ENCODE data around the gene TM4SF4.

The TM4SF4 gene

GRCh38 chr3:149487598-149488197, 13.2 kb downstream of the TM4SF4 start:
- DNase-seq = peak; percentile 15

- peak; percentile 22 for DNase-seq
Observed at GRCh38 chr3:149489060-149489690, 14.7 kb downstream of the TM4SF4 start.

- DNase-seq = no peak
Observed at GRCh38 chr3:149490260-149490971, 15.9 kb downstream of the TM4SF4 start.

- no peak for DNase-seq
Observed at GRCh38 chr3:149493315-149494021, 19.0 kb downstream of the TM4SF4 start.

- DNase-seq = peak; percentile 73
Observed at GRCh38 chr3:149494022-149494758, 19.7 kb downstream of the TM4SF4 start.

- DNase-seq = no peak
Observed at GRCh38 chr3:149494759-149495580, 20.5 kb downstream of the TM4SF4 start.

- no peak for DNase-seq
Observed at GRCh38 chr3:149495581-149496125, 21.2 kb downstream of the TM4SF4 start.

- no peak for DNase-seq
Observed at GRCh38 chr3:149496891-149497290, 22.4 kb downstream of the TM4SF4 start.

GRCh38 chr3:149497966-149498670, 23.6 kb downstream of the TM4SF4 start:
- no peak for DNase-seq

- DNase-seq = no peak
Observed at GRCh38 chr3:149501524-149501923, 27.0 kb downstream of the TM4SF4 start.

- DNase-seq = no peak
Observed at GRCh38 chr3:149502438-149502837, 27.9 kb downstream of the TM4SF4 start.

- no peak for DNase-seq
Observed at GRCh38 chr3:149506540-149506939, 32.0 kb downstream of the TM4SF4 start.

- no peak for DNase-seq
Observed at GRCh38 chr3:149506965-149507364, 32.5 kb downstream of the TM4SF4 start.

- DNase-seq = no peak
Observed at GRCh38 chr3:149507491-149508324, 33.2 kb downstream of the TM4SF4 start.

- DNase-seq = no peak
Observed at GRCh38 chr3:149509526-149509925, 35.0 kb downstream of the TM4SF4 start.

GRCh38 chr3:149510480-149510879, 36.0 kb downstream of the TM4SF4 start:
- no peak for DNase-seq

- DNase-seq = peak; percentile 48
Observed at GRCh38 chr3:149511040-149511626, 36.6 kb downstream of the TM4SF4 start.

- peak; percentile 50 for DNase-seq
Observed at GRCh38 chr3:149512073-149512782, 37.7 kb downstream of the TM4SF4 start.

- no peak for DNase-seq
Observed at GRCh38 chr3:149514471-149514870, 40.0 kb downstream of the TM4SF4 start.
